HCT116 (cell line): ENCODE data around the gene PNRC1. TPM values are rescaled to one million over a fixed set of nuclear protein-coding genes. Genes with fewer than 3 reads are reported as not detected.

Experiments
- ATAC-seq: fragments of 200-7000 bp; cut with Tn5 transposase; 2 replicates; pipeline ENCODE4 v1.9.1; 2020; ENCODE audit warnings: mild to moderate bottlenecking, moderate library complexity
- BruUV-seq: library from RNA; stranded (reverse); fragments of 400-500 nt; replicated peaks from 2 replicates; lab custom pipeline; 2021; lab: Mats Ljungman, UMichigan
- CTCF ChIA-PET: fragments of 300-600 bp; sonication (Branson Sonifier 250); formaldehyde crosslinking; loops from one replicate; lab custom pipeline; 2021; ENCODE audit warnings: antibody characterized with exemption; lab: Charles Lee
- POLR2A ChIA-PET: fragments of 300-600, 350-600 bp; sonication (Branson Sonifier 250); formaldehyde crosslinking; loops from one replicate; lab custom pipeline; 2021; ENCODE audit warnings: antibody characterized with exemption; lab: Charles Lee
- RAD21 ChIA-PET, 2 experiments: fragments of 300-600 bp; sonication (Branson Sonifier 250); formaldehyde crosslinking; loops; one replicate each; lab custom pipeline; 2023; ENCODE audit warnings: low total read pairs in 2 of 2; ENCODE audit not compliant: uncharacterized antibody in 2 of 2, unreplicated experiment in 2 of 2, low non-redundant PET in 1 of 2; lab: Charles Lee
- DNase-seq: peaks from one replicate; pipeline ENCODE4 v3.0.0-alpha.2; 2010; ENCODE audit warnings: low read depth, low spot score
- H2AFZ ChIP-seq: fragments of 200-600 bp; shearing (Covaris generic), sonication (generic); 2 replicates; pipeline ENCODE4 v1.6.1; 2017; ENCODE audit warnings: low read depth, mixed run types, mixed read lengths, antibody characterized with exemption, low read length; ENCODE audit not compliant: poor library complexity, severe bottlenecking
- H3K27ac ChIP-seq: 2 replicates; pipeline ENCODE4 v1.5.1; 2012; ENCODE audit warnings: low read depth, low read length
- H3K27me3 ChIP-seq: fragments of 200-600 bp; sonication (generic); 2 replicates; pipeline ENCODE4 v1.6.1; 2016; ENCODE audit warnings: mixed run types, low read length, mixed read lengths; ENCODE audit not compliant: insufficient read depth
- H3K36me3 ChIP-seq, 2 experiments: fragments of 200-500 bp in 1 of 2; fragments of 200-600 bp in 1 of 2; sonication (Bioruptor generic) in 1 of 2; sonication (generic) in 1 of 2; 2 replicates each; pipeline versions ENCODE4 v1.5.1 to v1.6.1; 2014 to 2016; ENCODE audit warnings: low read length in 2 of 2, inconsistent platforms in 1 of 2, mixed read lengths in 1 of 2, mixed run types in 1 of 2; ENCODE audit not compliant: insufficient read depth in 2 of 2, control insufficient read depth in 1 of 2
- H3K4me1 ChIP-seq, 2 experiments: fragments of 200-600 bp in 1 of 2; sonication (generic) in 1 of 2; 2 replicates each; pipeline versions ENCODE4 v1.5.1 to v1.6.1; 2012 to 2017; ENCODE audit warnings: low read length in 2 of 2, inconsistent platforms in 1 of 2, mild to moderate bottlenecking in 1 of 2, mixed read lengths in 1 of 2, mixed run types in 1 of 2, moderate library complexity in 1 of 2; ENCODE audit not compliant: insufficient read depth in 2 of 2, control insufficient read depth in 1 of 2
- H3K4me2 ChIP-seq: fragments of 200-600 bp; sonication (generic); 2 replicates; pipeline ENCODE4 v1.6.1; 2017; ENCODE audit warnings: mixed run types, low read length, mixed read lengths
- H3K4me3 ChIP-seq, 2 experiments: fragments of 200-600 bp in 1 of 2; sonication (generic) in 1 of 2; replicated peaks in 1 of 2; 2 replicates each; pipeline ENCODE4 v1.5.1; 2011 to 2016; ENCODE audit warnings: low read length in 2 of 2, control low read depth in 1 of 2, low read depth in 1 of 2, mild to moderate bottlenecking in 1 of 2, mixed read lengths in 1 of 2, mixed run types in 1 of 2
- H3K79me2 ChIP-seq: fragments of 200-600 bp; sonication (generic); 2 replicates; pipeline ENCODE4 v1.6.1; 2017; ENCODE audit warnings: mild to moderate bottlenecking, mixed run types, low read length, moderate library complexity, mixed read lengths; ENCODE audit not compliant: insufficient read depth
- H3K9ac ChIP-seq: fragments of 200-600 bp; sonication (generic); 2 replicates; pipeline ENCODE4 v1.6.1; 2016; ENCODE audit warnings: low read length, mixed read lengths
- H3K9me2 ChIP-seq: fragments of 200-600 bp; sonication (generic), shearing (Covaris generic); 2 replicates; pipeline ENCODE4 v1.6.1; 2017; ENCODE audit warnings: mixed run types, mild to moderate bottlenecking, moderate library complexity; ENCODE audit not compliant: insufficient read depth
- H3K9me3 ChIP-seq, 2 experiments: fragments of 200-500 bp in 1 of 2; fragments of 200-600 bp in 1 of 2; sonication (Bioruptor generic) in 1 of 2; sonication (generic) in 1 of 2; 2 replicates each; pipeline ENCODE4 v1.6.1; 2014 to 2017; ENCODE audit warnings: low read length in 2 of 2, mixed read lengths in 2 of 2, inconsistent platforms in 1 of 2, low read depth in 1 of 2, mild to moderate bottlenecking in 1 of 2, mixed run types in 1 of 2, moderate library complexity in 1 of 2; ENCODE audit not compliant: control insufficient read depth in 1 of 2, insufficient read depth in 1 of 2
- H4K20me1 ChIP-seq: fragments of 200-600 bp; sonication (generic), shearing (Covaris generic); 2 replicates; pipeline ENCODE4 v1.6.1; 2017; ENCODE audit warnings: mixed run types, mild to moderate bottlenecking, moderate library complexity; ENCODE audit not compliant: insufficient read depth
- CBX3 ChIP-seq: IDR thresholded peaks from 2 replicates; pipeline ENCODE4 v1.6.1; 2012; ENCODE audit warnings: low read depth
- CEBPB ChIP-seq: IDR thresholded peaks from 2 replicates; pipeline ENCODE4 v1.6.1; 2012; ENCODE audit warnings: low read depth
- EGR1 ChIP-seq: IDR thresholded peaks from 2 replicates; pipeline ENCODE4 v1.6.1; 2012; ENCODE audit warnings: low read depth
- ELF1 ChIP-seq: IDR thresholded peaks from 2 replicates; pipeline ENCODE4 v1.6.1; 2012; ENCODE audit warnings: low read depth, borderline replicate concordance
- EZH2 ChIP-seq: fragments of 200-600 bp; sonication (generic); IDR thresholded peaks from 2 replicates; pipeline ENCODE4 v1.6.1; 2017; ENCODE audit warnings: antibody characterized with exemption, mixed run types
- FOSL1 ChIP-seq: IDR thresholded peaks from 2 replicates; pipeline ENCODE4 v1.6.1; 2012; ENCODE audit warnings: low read depth
- RAD21 ChIP-seq: IDR thresholded peaks from 2 replicates; pipeline ENCODE4 v1.6.1; 2012; ENCODE audit warnings: low read depth, mild to moderate bottlenecking
- SIN3A ChIP-seq: IDR thresholded peaks from 2 replicates; pipeline ENCODE4 v1.6.1; 2012; ENCODE audit warnings: low read depth
- SRF ChIP-seq: IDR thresholded peaks from 2 replicates; pipeline ENCODE4 v1.6.1; 2012; ENCODE audit warnings: low read depth
- ZFX ChIP-seq: fragments of 450-650 bp; IDR thresholded peaks from 2 replicates; pipeline ENCODE4 v1.6.1; 2017
- ZNF274 ChIP-seq: fragments of 200-500 bp; sonication (Bioruptor generic); IDR thresholded peaks from 2 replicates; pipeline ENCODE4 v1.6.1; 2014; ENCODE audit warnings: mild to moderate bottlenecking, low read depth, low read length, inconsistent platforms
- intact Hi-C: fragments of 100-400 bp; cut with micrococcal nuclease; formaldehyde crosslinking; loops from 2 replicates; pipeline ENCODE4 v1.10.0; 2022
- total RNA-seq: library from RNA; stranded (reverse); gene quantifications from one replicate; pipeline ENCODE4 v1.2.1, GENCODE V29; 2021; ENCODE audit not compliant: unreplicated experiment
- TF ChIP-seq, protein P1 (sequence below): IDR thresholded peaks from 2 replicates; pipeline ENCODE4 v1.6.1; 2012
- TF ChIP-seq, protein P2 (sequence below): IDR thresholded peaks from 2 replicates; pipeline ENCODE4 v1.6.1; 2012; ENCODE audit warnings: low read depth

Gene PNRC1
- total RNA-seq, 1 experiment from 2014 or later, result 66.8 TPM

DNA sequence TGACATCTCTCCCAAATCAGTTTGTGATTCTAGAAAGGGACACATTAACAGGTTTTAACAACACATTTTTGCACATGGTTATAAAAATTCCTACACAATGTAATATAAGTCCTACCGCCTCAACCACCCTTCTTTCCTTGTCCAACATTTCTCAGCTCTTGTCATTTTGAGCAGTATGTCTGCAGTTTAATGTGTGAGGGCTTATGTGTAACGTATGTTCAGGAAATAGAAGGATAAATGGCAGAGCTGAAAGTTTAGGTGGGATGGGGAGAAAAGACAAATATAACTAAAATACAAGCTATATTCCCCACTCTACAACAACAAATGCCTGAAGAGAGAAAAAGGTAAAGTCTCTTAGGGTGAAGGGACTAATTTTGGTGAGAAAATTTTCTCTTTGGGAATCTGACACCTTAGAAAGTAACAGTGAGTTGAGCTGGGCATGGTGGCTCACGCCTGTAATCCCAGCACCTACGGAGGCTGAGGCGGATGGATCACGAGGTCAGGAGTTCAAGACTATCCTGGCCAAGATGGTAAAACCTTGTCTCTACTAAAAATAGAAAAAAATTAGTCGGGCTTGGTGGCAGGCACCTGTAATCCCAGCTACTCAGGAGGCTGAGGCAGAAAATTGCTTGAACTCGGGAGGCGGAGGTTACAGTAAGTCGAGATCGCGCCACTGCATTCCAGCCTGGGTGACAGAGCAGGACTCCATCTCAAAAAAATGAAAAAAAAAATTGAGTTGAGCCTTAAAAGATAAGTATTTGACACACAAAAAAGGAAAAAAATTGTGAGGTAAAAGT, 5.1 kb downstream of the PNRC1 start (continued):
- TF ChIP-seq FOSL1, result no peak
- TF ChIP-seq EZH2, result no peak
- no peak for TF ChIP-seq CBX3
- TF ChIP-seq SRF, result no peak
- TF ChIP-seq, protein P1, sequence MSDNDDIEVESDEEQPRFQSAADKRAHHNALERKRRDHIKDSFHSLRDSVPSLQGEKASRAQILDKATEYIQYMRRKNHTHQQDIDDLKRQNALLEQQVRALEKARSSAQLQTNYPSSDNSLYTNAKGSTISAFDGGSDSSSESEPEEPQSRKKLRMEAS, result no peak
- no peak for TF ChIP-seq EGR1
- TF ChIP-seq ZNF274, result no peak
- no peak for TF ChIP-seq ZFX
- TF ChIP-seq, all 23 proteins: peak for 0

DNA sequence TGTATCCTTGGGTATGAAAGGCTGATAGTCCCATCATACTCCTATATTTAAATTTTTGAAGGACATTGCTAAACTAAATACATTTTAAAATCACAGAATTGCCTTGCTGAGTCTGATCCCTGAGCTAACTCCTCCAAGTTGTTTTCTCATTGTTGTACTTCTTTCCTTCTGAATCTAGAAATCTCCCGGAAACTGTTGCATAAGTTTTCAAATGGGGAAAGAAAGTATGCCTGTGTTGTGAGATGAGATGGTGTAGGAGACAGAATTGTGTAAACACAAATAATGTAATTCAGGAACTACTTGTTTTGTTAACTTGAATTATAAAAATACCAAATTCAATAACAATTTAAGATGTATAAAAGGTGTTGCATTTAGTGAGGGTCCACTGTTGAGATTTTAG, 7.3 kb downstream of the PNRC1 start:
- Histone ChIP-seq H3K9me2 (no peaks in the 10 kb centered on the region), H3K9me3 (no peaks in the 10 kb centered on the region), H3K4me1 (peaks cover 0 to 7% of the 10 kb centered on the region in 2 experiments; a peak in 2 of 4 replicates), H3K4me3 (no peak overlapping the region), H3K4me2 (no peak overlapping the region), H3K27me3 (no peaks in the 10 kb centered on the region), H4K20me1 (no peaks in the 10 kb centered on the region), H2AFZ (no peak overlapping the region), H3K36me3 (peaks cover 6 to 20% of the 10 kb centered on the region in 2 experiments; a peak in 3 of 4 replicates), H3K79me2 (peaks cover 8% of the 10 kb centered on the region), H3K9ac (no peak overlapping the region), H3K27ac (no peak overlapping the region)
- BruUV-seq, result no TSS peak
- no peak for ATAC-seq
- intact Hi-C loops, result no loop called here
- no peak for DNase-seq
- ChIA-PET CTCF (interaction anchor here (1.0 kb wide), 1 partner anchor 154 kb away, joined by 3 read pairs; no protein-coding TSS in a partner anchor), RAD21 (no interaction called here), POLR2A (no interaction called here)
- TF ChIP-seq ELF1, result no peak
- TF ChIP-seq CEBPB, result no peak
- TF ChIP-seq, protein P2, sequence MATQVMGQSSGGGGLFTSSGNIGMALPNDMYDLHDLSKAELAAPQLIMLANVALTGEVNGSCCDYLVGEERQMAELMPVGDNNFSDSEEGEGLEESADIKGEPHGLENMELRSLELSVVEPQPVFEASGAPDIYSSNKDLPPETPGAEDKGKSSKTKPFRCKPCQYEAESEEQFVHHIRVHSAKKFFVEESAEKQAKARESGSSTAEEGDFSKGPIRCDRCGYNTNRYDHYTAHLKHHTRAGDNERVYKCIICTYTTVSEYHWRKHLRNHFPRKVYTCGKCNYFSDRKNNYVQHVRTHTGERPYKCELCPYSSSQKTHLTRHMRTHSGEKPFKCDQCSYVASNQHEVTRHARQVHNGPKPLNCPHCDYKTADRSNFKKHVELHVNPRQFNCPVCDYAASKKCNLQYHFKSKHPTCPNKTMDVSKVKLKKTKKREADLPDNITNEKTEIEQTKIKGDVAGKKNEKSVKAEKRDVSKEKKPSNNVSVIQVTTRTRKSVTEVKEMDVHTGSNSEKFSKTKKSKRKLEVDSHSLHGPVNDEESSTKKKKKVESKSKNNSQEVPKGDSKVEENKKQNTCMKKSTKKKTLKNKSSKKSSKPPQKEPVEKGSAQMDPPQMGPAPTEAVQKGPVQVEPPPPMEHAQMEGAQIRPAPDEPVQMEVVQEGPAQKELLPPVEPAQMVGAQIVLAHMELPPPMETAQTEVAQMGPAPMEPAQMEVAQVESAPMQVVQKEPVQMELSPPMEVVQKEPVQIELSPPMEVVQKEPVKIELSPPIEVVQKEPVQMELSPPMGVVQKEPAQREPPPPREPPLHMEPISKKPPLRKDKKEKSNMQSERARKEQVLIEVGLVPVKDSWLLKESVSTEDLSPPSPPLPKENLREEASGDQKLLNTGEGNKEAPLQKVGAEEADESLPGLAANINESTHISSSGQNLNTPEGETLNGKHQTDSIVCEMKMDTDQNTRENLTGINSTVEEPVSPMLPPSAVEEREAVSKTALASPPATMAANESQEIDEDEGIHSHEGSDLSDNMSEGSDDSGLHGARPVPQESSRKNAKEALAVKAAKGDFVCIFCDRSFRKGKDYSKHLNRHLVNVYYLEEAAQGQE, result no peak
- TF ChIP-seq SIN3A, result no peak
- TF ChIP-seq RAD21, result no peak
- TF ChIP-seq, all 23 proteins: peak for 0
